HEK293 (cell line): ENCODE results near the gene ZNF536.

Source experiments
- CTCF ChIA-PET: fragments of 350-600 bp; formaldehyde crosslinking; extraction: SDS; loops from one replicate; lab custom pipeline; 2021; ENCODE audit warnings: antibody characterized with exemption; lab: Yijun Ruan, JAX
- POLR2A ChIA-PET: fragments of 300-600 bp; formaldehyde crosslinking; extraction: SDS; loops from one replicate; lab custom pipeline; 2020; ENCODE audit warnings: antibody characterized with exemption, inconsistent platforms; lab: Yijun Ruan, JAX
- H3K27ac ChIP-seq: fragments of 200-500 bp; sonication (Bioruptor generic); 2 replicates; pipeline ENCODE4 v1.5.1; 2014; ENCODE audit warnings: low read depth, low read length, control low read depth, inconsistent platforms; ENCODE audit errors: extremely low read depth
- H3K36me3 ChIP-seq, 2 experiments: fragments of 200-500 bp in 1 of 2; sonication (Bioruptor generic) in 1 of 2; 1 replicate in 1 of 2; 2 replicates in 1 of 2; pipeline ENCODE4 v1.5.1; 2014 to 2017; ENCODE audit warnings: inconsistent platforms in 2 of 2, low read length in 2 of 2; ENCODE audit not compliant: control insufficient read depth in 2 of 2, insufficient read depth in 1 of 2
- H3K4me1 ChIP-seq: fragments of 200-500 bp; sonication (Bioruptor generic); 2 replicates; pipeline ENCODE4 v1.5.1; 2014; ENCODE audit warnings: mild to moderate bottlenecking, low read length, inconsistent platforms; ENCODE audit not compliant: control insufficient read depth, insufficient read depth
- H3K4me3 ChIP-seq: 2 replicates; pipeline ENCODE4 v1.5.1; 2011; ENCODE audit warnings: low read depth, mild to moderate bottlenecking, control low read depth, low read length, moderate library complexity
- H3K9me3 ChIP-seq: fragments of 200-500 bp; sonication (Bioruptor generic); 2 replicates; pipeline ENCODE4 v1.5.1; 2014; ENCODE audit warnings: low read depth, low read length, inconsistent platforms; ENCODE audit not compliant: control insufficient read depth, insufficient read depth
- KLF10 ChIP-seq: fragments of 450-650 bp; IDR thresholded peaks from 2 replicates; pipeline ENCODE4 v1.5.1; 2018; ENCODE audit warnings: missing biosample characterization, mild to moderate bottlenecking, missing genetic modification characterization
- KLF7 ChIP-seq: fragments of 450-650 bp; formaldehyde crosslinking; IDR thresholded peaks from 2 replicates; pipeline ENCODE4 v1.5.1; 2016; ENCODE audit warnings: missing biosample characterization, missing genetic modification characterization, borderline replicate concordance
- MYNN ChIP-seq: fragments of 450-650 bp; formaldehyde crosslinking; IDR thresholded peaks from 2 replicates; pipeline ENCODE4 v1.5.1; 2016; ENCODE audit warnings: missing biosample characterization, missing genetic modification characterization, borderline replicate concordance
- OSR2 ChIP-seq: fragments of 450-650 bp; formaldehyde crosslinking; IDR thresholded peaks from 2 replicates; pipeline ENCODE4 v1.5.1; 2016; ENCODE audit warnings: missing biosample characterization, missing genetic modification characterization
- SCRT2 ChIP-seq: fragments of 450-650 bp; formaldehyde crosslinking; IDR thresholded peaks from 2 replicates; pipeline ENCODE4 v1.5.1; 2016; ENCODE audit warnings: missing biosample characterization, missing genetic modification characterization
- YY1 ChIP-seq: fragments of 450-650 bp; formaldehyde crosslinking; IDR thresholded peaks from 2 replicates; pipeline ENCODE4 v1.5.1; 2018; ENCODE audit warnings: missing biosample characterization, missing genetic modification characterization
- ZBTB8A ChIP-seq: fragments of 450-650 bp; formaldehyde crosslinking; IDR thresholded peaks from 2 replicates; pipeline ENCODE4 v1.5.1; 2016; ENCODE audit warnings: missing biosample characterization, missing genetic modification characterization
- ZFP41 ChIP-seq: fragments of 450-650 bp; formaldehyde crosslinking; IDR thresholded peaks from 2 replicates; pipeline ENCODE4 v1.5.1; 2016; ENCODE audit warnings: missing biosample characterization, missing genetic modification characterization, borderline replicate concordance
- ZNF121 ChIP-seq: fragments of 450-650 bp; formaldehyde crosslinking; IDR thresholded peaks from 2 replicates; pipeline ENCODE4 v1.5.1; 2016; ENCODE audit warnings: missing biosample characterization, missing genetic modification characterization
- ZNF221 ChIP-seq: fragments of 450-650 bp; formaldehyde crosslinking; IDR thresholded peaks from 2 replicates; pipeline ENCODE4 v1.5.1; 2017; ENCODE audit warnings: missing biosample characterization, missing genetic modification characterization, borderline replicate concordance
- ZNF280D ChIP-seq: fragments of 450-650 bp; formaldehyde crosslinking; IDR thresholded peaks from 2 replicates; pipeline ENCODE4 v1.5.1; 2016; ENCODE audit warnings: missing biosample characterization, missing genetic modification characterization
- ZNF549 ChIP-seq: fragments of 450-650 bp; IDR thresholded peaks from 2 replicates; pipeline ENCODE4 v1.5.1; 2018; ENCODE audit warnings: missing biosample characterization, missing genetic modification characterization, mild to moderate bottlenecking, inconsistent platforms, moderate library complexity
- ZNF626 ChIP-seq: fragments of 450-650 bp; sonication (Bioruptor Pico); formaldehyde crosslinking; IDR thresholded peaks from 2 replicates; pipeline ENCODE4 v1.5.1; 2018; ENCODE audit warnings: missing biosample characterization, missing genetic modification characterization, inconsistent platforms
- ZNF645 ChIP-seq: fragments of 450-650 bp; formaldehyde crosslinking; IDR thresholded peaks from 2 replicates; pipeline ENCODE4; 2016; ENCODE audit warnings: missing biosample characterization, missing genetic modification characterization
- ZNF677 ChIP-seq: fragments of 450-650 bp; IDR thresholded peaks from 2 replicates; pipeline ENCODE4 v1.5.0; 2018; ENCODE audit warnings: missing biosample characterization, mild to moderate bottlenecking, missing genetic modification characterization, moderate library complexity
- ZSCAN30 ChIP-seq: fragments of 450-650 bp; IDR thresholded peaks from 2 replicates; pipeline ENCODE4 v1.5.1; 2018; ENCODE audit warnings: missing biosample characterization, mild to moderate bottlenecking, missing genetic modification characterization, moderate library complexity
- TF ChIP-seq, protein P1 (sequence below): fragments of 450-650 bp; formaldehyde crosslinking; IDR thresholded peaks from 2 replicates; pipeline ENCODE4 v1.5.1; 2016; ENCODE audit warnings: missing biosample characterization, missing genetic modification characterization
- TF ChIP-seq, protein P2 (sequence below): fragments of 450-650 bp; formaldehyde crosslinking; IDR thresholded peaks from 2 replicates; pipeline ENCODE4 v1.5.1; 2016; ENCODE audit warnings: missing biosample characterization, missing genetic modification characterization

Gene ZNF536

GRCh38 chr19:30353394-30353945 is 18.7 kb upstream of the ZNF536 start:
- CTCF ChIA-PET, result interaction anchor here (0.6 to 1.2 kb wide), 4 partner anchors 8 to 779 kb away, joined by 3 to 6 read pairs (median 4); no protein-coding TSS in a partner anchor
- Histone ChIP-seq H3K4me1 (peaks cover 19% of the 10 kb centered on the region), H3K27ac (no peak overlapping the region), H3K4me3 (no peak overlapping the region), H3K9me3 (no peaks in the 10 kb centered on the region), H3K36me3 (no peaks in the 10 kb centered on the region)
- no peak for TF ChIP-seq YY1
- TF ChIP-seq ZNF280D (tag by site-specific recombination), result no peak
- TF ChIP-seq ZNF645 (tag by site-specific recombination), result no peak
- no peak for TF ChIP-seq KLF7 (tag by site-specific recombination)
- no peak for TF ChIP-seq MYNN (tag by site-specific recombination)
- no peak for TF ChIP-seq ZBTB8A (tag by site-specific recombination)
- TF ChIP-seq ZNF549 (tag by site-specific recombination), result no peak
- POLR2A ChIA-PET, result no interaction called here

DNA sequence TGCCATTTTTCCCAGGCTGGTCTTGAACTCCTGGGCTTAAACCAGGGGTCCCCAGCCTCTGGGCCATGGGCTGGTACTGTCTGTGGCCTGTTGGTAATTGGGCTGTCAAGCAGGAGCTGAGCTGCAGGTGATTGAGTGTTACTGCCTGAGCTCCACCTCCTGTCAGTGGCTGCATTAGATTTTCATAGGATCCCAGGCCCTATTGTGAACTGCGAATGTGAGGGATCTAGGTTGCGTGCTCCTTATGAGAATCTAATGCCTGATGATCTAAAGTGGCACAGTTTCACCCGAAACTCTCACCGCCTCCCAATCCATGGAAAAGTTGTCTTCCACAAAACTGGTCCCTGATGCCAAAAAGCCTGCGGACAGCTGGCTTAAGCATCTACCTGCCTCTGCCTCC is 16.6 kb upstream of the ZNF536 start:
- ChIA-PET POLR2A (no interaction called here), CTCF (interaction anchor here (0.8 to 1.2 kb wide), 3 partner anchors 51 to 596 kb away, joined by 3 to 4 read pairs (median 3); no protein-coding TSS in a partner anchor)
- TF ChIP-seq ZNF677 (tag by site-specific recombination) (no peak), ZSCAN30 (tag by site-specific recombination) (no peak), OSR2 (tag by site-specific recombination) (no peak), ZNF121 (no peak), ZNF645 (tag by site-specific recombination) (no peak), ZNF221 (tag by site-specific recombination) (no peak), SCRT2 (tag by site-specific recombination) (no peak), KLF10 (no peak), ZFP41 (tag by site-specific recombination) (no peak), ZNF626 (tag by site-specific recombination) (no peak)
- TF ChIP-seq, protein P1, sequence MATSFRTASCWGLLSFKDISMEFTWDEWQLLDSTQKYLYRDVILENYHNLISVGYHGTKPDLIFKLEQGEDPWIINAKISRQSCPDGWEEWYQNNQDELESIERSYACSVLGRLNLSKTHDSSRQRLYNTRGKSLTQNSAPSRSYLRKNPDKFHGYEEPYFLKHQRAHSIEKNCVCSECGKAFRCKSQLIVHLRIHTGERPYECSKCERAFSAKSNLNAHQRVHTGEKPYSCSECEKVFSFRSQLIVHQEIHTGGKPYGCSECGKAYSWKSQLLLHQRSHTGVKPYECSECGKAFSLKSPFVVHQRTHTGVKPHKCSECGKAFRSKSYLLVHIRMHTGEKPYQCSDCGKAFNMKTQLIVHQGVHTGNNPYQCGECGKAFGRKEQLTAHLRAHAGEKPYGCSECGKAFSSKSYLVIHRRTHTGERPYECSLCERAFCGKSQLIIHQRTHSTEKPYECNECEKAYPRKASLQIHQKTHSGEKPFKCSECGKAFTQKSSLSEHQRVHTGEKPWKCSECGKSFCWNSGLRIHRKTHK (tag by site-specific recombination), result no peak
- TF ChIP-seq, protein P2, sequence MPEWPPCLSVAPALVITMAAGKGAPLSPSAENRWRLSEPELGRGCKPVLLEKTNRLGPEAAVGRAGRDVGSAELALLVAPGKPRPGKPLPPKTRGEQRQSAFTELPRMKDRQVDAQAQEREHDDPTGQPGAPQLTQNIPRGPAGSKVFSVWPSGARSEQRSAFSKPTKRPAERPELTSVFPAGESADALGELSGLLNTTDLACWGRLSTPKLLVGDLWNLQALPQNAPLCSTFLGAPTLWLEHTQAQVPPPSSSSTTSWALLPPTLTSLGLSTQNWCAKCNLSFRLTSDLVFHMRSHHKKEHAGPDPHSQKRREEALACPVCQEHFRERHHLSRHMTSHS, result no peak
- H3K9me3 ChIP-seq, result no peaks in the 10 kb centered on the region
- no peak overlapping the region for H3K27ac ChIP-seq
- H3K4me1 ChIP-seq, result peaks cover 16% of the 10 kb centered on the region
- H3K4me3 ChIP-seq, result no peak overlapping the region
- no peaks in the 10 kb centered on the region for H3K36me3 ChIP-seq
